KG1 (cell line): ENCODE data around the gene ATG10.

Source experiments
- DNase-seq: peaks from one replicate; lab custom pipeline; 2025; lab: John Stamatoyannopoulos, UW

ATG10 gene

DNA sequence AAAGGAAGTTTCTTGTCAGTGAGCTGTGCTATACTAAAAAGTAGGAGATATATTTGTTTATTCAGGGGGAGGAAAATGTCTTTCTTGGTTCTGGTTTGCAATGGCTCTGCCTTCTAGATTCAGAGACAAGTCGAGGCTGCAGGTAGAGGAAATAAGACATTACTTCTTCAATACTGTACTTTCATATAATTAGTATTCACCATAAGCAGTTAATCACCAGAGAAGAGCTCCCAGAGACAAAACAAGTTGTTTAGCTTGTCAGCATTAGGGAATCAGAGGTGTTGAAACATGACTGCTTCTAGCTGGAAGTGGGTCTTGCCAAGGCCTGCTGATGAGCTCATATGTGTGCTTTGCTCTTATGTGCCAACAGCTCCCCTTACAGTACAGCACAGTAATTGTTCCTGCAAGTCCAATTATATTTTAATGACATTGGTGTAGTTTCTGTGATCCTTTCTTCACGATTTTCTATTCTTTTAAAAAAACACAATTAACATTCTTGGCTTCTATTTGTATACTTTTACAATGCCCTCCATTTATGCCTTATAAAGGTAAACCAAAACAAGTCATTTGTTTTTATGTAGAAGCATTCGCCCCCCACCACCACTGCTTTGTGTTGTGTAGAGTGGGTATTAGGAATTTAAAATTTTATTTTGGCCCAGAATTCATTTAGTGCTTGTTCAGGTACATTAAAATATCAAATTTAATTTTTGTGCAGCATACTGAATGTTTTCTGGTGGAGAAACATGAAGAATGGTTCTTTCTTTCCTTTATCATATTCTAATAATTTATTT, 194.1 kb downstream of the ATG10 start:
- peak; percentile 28 for DNase-seq

DNA sequence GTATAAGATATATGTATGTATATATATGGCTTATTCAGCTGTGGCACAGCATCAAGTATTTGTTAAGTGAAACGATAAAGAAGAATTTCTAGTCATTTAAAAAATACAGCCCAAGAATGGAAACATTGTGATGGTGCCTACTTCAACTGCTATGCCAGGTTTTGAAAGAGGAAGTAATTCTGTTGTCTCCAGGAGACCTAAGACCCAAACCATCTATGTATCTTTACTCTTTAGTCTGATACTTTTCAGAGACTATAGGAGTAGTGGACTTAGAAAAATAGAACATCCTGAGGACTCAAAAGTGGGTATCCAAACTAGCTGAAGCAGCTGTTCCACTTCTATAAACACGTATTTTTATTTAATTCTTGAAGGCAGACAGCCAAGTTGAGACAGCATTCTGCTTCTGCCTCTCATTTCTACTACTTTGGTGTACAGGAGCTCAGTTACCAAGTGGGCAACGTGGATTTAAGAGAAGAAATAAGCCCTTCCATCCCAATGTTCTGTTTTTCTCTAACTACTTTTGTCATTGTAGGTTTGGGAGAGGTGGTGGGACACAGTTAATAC, 195.6 kb downstream of the ATG10 start:
- no peak for DNase-seq

DNA sequence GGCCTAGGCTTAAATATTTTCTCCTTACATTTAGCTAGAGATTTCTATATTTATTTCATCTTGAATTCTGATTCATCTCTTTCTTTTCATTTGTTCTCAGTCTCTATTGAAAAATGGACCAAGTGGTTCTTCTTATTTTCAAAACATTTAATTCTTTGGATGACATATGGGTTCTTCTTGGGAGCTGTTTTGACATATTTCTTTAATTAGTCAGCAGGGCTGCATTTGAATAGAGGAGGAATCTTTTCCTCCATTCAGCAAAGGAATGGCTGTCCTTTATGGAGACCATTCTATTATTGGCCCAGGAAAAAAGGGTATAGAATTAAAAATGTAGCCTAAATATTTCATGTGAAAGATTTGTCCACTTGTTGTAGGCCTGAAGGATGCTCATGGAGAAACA, 196.5 kb downstream of the ATG10 start:
- no peak for DNase-seq

DNA sequence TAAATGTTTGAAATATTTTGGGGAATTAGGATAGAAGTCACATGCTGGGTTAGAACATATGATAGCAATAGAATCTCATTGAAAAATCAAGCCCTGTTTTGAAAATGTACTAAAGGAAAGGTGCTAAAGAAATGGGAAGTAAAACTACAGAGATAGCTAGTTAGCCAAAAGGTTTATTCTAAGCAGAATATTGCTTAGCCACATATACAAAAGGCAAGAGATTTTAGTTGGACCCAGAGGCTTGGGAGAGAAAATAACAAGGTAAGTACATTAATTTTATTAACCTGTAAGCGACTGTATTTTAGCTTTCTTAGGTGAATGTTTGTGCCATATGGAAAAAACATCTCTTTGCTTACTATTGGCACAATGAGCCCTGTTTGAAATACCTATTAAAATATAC, 198.1 kb downstream of the ATG10 start:
- DNase-seq, result no peak

DNA sequence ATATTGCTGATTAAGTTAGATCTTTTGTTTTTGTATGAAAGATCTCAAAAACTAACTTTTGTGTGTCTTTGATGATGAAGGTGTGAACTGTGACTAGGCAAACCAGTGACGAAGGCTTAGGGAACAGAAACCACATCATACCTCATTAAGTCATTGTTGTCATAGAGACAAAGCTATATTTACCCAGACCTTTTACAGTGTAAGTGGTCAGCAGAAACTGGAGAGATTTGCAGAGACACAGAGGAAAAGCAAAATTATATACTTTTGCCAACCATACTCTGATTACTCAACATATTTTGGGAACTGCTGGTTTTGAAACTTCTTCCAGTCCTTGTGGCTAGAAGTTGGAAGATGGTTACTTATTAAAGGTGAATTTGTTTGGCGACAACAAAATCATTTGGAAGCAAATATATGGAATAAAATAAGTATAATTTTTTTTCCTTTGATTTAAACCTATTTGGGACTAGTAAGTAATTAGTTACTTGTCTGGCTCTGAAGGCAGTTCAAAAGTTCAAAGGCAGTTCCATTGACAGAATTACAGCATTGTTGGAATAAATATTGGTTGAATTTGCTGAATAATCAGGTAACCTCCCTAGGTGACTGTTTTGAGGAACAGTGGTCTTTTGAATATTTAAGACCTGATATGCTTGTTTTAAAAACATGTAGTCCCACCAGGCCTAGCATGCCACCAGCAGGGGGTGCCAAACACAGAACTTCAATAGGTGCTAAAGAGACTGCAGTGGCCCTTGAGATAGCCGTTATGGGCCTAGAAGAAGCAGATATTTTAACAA, 202.5 kb downstream of the ATG10 start:
- DNase-seq, result peak; percentile 85

DNA sequence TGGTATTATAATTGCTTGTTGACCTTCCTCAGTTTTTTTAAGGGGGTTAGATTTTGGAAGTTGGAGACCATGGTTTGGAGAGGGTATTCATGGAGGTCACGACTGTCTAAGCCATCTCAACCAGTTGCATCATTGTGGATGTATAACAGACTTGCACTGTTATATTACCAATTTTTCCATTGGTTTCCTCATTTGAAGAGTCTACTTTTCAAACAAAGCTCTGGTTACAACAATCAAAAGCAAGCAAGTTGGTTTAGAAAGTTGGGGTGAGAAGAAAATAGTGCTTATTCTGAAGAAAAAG, 203.0 kb downstream of the ATG10 start:
- no peak for DNase-seq

DNA sequence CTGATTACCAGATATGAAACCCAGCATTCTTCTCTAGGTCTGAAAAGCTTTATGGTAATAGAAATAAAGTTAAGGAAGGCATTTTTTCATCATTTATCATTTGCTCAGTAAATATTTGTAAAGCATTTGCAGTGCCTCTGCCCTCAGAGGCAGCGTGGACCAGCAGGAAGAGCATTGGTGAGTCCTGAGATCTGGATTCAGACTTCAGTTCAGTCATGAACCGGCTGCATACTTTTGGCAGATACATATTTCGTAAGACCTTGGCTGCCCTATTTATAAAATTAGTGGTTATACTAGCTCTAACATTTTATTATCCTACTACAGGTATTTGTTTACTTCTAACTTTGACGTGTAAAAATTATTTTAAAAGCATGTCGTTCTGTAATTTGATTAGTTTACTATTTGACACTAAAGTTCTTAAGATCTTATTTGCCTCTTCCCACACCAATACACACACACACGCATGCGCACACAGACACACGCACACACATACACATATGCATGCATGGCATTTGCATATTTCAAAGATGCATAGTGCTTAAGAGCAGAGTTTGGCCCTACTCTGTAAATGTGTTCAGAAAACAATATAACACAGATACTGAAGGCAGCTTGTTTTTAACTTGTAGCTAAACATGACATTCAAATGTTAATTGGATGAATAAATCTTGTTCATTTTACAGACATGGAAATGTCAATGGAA, 204.4 kb downstream of the ATG10 start:
- DNase-seq, result no peak

DNA sequence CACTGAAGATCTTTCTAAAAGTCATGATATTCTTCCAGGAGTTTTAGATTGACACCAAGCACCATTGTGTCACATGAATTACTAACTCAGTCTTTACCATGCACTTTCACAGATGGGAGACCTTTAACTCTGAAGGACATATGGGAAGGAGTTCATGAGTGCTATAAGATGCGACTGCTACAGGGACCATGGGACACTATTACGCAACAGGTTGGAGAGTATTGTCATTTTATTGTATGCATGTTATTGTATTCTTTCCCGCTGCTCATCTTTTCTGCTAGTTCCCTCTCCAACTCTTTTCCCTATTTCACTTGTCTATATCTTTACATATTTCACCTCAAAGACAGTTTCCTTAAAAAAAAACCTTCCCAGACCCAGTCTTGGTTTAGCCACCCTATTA, 206.6 kb downstream of the ATG10 start:
- no peak for DNase-seq

DNA sequence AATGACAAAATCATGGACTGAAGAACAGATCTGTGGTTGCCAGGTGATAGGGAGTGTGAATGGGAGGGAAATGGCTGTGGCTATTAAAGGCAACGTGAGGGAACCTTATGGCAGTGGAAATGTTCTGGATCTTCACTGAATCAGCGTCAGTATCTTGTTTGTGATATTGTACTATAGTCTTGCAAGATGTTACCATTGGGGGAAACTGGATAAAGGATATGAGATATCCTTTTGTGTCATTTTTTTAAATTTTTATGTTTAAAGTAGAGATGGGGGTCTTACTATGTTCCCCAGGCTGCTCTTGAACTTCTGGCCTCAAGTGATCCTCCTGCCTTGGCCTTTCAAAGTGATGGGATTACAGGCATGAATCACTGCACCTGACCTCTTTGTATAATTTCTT, 210.8 kb downstream of the ATG10 start:
- DNase-seq, result no peak

DNA sequence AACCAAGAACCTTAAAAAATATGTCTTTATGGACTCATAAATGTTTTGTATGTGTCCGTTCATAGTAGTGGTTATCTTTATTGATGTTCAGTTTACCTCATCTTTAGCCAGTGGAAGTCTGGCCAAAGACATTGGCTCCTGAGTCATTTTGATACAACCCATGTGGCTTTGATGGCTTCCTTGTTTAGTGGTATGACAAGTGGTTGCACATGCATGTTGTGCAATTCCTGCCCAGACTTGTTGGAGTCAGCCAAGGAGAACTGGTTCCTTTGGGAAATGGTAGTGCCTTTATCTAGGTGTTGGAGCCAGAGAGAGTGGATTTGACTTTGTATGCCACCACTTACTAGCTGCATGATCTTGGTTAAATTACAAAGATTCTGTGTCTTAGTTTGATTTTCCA, 212.0 kb downstream of the ATG10 start:
- no peak for DNase-seq

DNA sequence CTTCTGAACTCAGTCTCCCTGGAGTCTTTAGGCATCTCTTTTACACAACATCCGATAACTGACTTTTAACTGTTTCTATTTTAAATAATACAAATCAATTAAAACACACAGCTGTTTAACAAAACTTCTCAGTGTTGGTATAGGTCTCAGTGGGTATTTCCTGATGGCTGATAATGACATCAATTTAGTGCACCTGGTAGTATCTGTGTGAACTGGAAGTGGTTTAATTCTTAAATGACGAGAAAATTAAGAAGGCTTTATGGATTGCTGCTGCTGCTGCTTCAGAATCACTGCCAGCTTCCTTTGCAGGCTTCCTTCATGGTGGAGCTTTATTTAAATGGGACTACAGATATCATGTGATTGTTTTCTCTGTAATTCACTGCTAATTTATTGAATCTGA, 214.0 kb downstream of the ATG10 start:
- DNase-seq, result no peak

DNA sequence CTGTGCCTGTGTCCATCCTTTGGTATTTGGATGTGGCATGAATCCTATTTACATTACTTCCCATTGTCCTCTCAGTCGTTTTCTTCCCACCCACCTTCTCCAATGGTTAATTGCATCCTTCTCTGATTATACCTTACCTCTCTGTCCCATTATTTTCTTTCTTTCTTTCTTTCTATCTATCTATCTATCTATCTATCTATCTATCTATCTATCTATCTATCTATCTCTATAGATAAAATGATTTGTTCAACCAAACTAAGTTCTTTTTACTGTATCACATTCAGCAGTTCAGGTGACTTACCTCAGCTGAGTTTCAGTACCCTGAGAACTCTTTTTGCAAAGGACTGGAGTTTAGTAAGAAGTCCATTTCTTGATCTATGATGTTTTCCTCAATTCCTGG, 225.7 kb downstream of the ATG10 start:
- no peak for DNase-seq

DNA sequence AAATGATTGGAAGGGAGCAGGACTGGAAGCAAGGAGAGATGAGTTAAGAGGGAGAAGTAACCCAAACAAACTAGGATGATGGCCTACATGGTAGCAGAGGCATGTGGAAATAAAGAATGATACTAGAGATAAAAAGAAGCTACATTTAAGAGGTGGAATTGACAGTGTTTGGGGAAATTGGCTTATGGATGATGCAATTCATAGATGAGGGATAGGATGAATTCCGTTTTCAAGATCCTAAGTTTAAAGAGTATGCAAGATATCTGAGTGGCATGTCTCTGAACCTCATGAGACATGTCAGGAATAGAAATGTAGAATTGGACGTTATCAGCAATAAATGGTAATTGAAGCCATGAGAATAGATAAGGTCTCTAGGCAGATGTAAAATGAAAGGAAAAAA, 232.7 kb downstream of the ATG10 start:
- no peak for DNase-seq

DNA sequence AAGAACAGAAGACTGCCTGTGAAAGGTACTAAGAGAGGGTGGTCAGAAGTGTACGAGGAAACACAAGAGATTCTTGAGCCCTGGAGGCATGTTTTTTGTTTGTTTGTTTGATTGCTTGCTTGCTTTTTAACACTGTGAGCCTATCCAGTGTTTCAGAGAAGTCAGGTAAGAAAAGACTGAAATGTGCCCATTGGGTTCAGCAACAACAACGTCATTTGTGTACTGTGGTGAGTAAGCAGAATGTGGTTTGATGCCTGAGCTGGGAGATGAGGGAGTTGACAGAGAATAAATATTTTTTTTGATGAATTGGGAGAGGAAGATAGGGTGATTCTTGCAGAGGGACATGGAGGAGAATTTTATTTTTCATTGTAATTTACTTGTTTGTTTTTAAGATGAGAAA, 233.2 kb downstream of the ATG10 start:
- DNase-seq, result no peak

DNA sequence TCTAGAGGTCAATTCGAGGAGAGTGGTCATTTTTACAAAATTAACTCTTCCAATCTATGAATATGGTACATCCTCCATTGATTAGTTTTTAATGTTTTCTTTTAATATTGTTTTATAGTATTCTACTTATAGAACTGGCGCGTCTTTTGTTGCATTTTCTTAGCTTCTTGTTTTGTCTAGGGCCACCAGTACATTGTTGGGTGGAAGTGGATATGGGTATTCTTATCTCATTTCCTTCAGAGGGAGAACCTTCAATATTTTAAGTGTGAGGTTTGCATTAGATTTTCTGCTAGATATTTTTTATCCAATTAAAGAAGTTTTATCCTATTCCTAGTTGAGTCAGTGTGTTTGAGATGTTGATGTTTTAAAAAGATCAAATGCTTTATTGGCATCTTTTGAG, 236.5 kb downstream of the ATG10 start:
- peak; percentile 27 for DNase-seq

DNA sequence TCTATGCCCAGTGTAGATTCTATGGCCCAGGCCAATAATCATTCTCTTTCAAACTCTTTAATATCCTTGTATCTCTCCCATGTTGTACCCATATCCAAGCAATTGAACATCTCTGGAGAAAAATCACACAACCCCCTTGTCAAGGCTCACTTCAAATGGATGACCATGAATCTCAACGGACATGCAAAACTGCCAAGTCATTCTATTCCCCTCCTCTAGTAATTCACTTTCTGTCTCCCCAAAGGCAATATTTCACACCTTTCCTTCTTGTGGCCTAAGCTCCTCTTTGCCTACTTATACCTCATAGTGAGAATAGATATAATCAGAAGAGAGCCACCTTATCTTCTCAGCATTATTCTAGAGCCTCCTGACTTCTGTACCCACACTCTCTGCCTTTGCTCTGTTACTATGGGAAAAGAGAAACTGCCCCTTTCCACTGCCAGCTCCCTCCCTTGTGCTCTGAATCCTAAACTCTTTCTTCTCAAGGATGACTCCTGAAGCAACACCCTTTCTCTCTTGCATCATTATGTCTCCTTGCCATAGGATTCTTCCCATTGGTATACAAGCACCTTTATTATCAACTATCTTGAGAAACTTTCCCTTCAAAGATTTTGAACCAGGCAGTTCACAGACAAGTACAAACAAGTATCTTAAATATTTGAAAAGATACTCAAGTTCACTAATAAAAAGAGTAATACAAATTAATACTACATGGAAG, 240.2 kb downstream of the ATG10 start:
- DNase-seq, result no peak

DNA sequence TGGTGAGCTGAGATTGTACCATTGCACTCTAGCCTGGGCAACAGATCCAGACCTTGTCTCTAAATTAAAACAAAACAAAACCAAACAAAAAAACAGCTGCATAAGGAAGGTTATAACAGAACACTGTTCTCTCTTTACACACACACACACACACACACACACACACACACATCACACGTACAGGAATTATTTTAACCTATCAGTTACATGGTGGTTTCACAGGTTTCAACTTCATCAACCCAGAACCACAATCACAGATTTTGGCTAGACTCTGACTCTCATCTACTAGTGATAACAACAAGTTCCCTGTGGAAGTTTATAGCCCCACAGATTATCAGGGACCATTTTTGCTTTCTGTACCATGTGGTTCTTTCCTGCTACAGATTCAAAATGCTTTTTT, 246.1 kb downstream of the ATG10 start:
- no peak for DNase-seq

DNA sequence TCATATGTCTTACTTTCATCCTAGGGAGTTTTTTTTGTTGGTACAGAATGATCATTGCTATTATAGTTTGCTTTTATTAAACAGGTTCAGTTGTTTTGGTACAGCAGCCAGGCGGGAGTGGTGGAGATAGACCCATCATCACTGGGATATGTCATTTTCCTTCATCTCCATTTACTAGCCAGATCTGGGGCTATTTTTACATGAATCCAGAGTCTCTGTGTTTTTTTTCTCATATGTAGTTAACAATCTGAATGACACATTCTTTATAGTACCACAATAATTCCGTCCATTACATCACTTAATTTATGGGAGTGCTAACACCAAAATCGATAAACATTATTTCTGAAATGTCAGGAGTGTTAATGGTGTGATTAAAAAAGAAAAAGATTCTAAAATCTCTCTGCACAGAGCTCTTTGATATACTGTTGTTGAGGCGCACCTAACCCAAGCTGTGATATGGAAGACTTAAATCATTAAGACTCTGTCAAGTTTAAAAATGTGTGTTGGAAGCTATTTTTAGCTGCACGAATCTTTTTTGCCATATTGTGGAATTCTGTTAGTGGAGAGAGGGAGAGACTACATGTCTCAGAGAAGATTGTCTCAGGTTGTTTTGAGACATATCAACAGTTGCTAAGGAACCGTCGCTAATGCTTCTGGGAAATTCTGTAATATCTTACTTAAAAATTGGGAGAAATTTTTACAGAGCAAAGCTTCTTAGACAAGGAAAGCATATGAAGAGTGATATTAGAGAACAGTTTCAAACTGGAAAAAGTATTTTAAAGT, 246.7 kb downstream of the ATG10 start:
- no peak for DNase-seq

DNA sequence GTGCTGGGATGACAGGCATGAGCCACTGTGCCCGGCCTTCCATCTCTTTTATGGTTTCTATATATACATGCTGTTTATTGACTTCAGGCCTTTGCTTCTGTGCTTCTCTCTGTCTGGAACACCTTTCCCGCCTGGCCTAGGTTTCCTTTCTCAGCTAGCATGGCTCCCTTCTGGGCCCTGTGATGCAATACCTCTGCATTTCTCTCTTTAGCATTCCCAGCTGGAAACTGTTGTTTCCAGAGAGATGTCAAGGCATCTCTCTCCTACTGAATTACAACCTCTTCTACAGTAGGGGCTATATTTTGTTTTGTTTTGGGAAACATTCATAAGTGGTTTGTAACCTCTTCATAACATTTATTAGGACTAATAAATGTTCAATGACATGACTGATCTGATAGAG, 249.2 kb downstream of the ATG10 start:
- DNase-seq, result no peak

DNA sequence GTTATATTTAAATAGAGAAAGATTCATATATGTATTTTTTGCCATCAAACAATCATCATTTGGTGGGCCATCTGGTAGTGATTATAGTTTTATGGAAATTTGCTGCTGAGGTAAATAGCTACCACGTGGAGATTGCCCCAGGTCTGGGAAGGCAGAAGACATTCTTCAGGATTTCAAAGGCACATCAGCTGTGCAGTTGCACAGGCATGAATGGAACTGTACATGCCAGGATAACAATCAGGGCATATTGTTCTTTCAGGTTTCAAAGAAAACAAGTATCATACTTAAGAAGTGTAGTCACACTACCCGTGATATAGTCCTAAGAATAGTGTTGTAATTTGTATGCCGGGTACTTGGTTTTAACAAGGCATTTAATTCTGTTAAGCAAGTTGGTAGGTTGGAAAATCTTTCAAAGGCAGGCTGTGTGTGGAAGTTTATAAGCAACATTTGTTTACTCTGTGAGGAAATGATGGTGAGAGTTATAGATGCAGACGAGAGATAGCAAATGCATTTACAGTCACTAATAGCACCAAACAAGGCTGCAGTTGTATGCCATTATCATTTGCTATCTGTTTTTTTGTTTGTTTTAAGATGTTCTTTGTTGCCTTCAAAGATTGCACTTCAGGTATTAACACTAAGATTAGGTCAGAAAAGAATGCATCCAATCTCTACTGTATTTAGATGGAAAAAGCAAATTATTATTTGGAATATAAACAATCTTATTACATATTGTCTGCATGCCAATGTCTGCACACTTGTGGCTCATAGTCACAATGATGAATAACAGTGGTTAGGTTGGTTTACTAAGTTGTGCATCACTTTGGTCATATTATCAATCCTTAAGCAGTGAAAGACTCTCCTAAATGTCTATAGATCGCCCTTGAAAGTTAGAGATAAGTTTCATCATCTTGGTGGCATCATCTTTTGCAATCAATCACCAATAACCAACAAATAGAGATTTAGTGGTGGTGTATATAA, 251.1 kb downstream of the ATG10 start:
- no peak for DNase-seq
